Activated T-cell treated with anti-CD3 and anti-CD28 coated beads, Interleukin-2, amount 50 U/mL, for 4 hours (primary cell): Measurements from ENCODE around the gene EPHA2. TPM values are rescaled to one million over a fixed set of nuclear protein-coding genes. Genes with fewer than 3 reads are reported as not detected.
"Not testable (repeated sequence)": the region's sequence is repeated elsewhere in the genome, so short reads cannot be mapped to it uniquely, and the experiment has no call there.

Experiments used
- ATAC-seq, 2 donors: fragments of 200-7000 bp; cut with Tn5 transposase; one replicate each; pipeline ENCODE4 v1.10.0; 2021
- DNase-seq: peaks from one replicate; pipeline ENCODE4 v3.0.0-alpha.2; 2020
- H3K27me3 Mint-ChIP-seq: one replicate; pipeline ENCODE4 v1.8.0; 2021; ENCODE audit warnings: low read depth, mixed read lengths
- H3K36me3 Mint-ChIP-seq: one replicate; pipeline ENCODE4 v1.8.0; 2022; ENCODE audit warnings: mixed read lengths; ENCODE audit not compliant: insufficient read depth
- H3K4me1 Mint-ChIP-seq: one replicate; pipeline ENCODE4 v1.8.0; 2021; ENCODE audit warnings: low read depth, mixed read lengths
- H3K4me3 Mint-ChIP-seq: one replicate; pipeline ENCODE4 v1.8.0; 2021; ENCODE audit warnings: mild to moderate bottlenecking, moderate library complexity, mixed read lengths
- H3K9me3 Mint-ChIP-seq: one replicate; pipeline ENCODE4 v1.8.0; 2021; ENCODE audit warnings: mixed read lengths
- total RNA-seq, 3 donors: library from RNA; stranded (reverse); gene quantifications; one replicate each; pipeline ENCODE4 v1.2.1, GENCODE V29; 2021

The EPHA2 gene
- total RNA-seq, 3 donors from 2014 or later: 0.29 to 0.35 (median 0.33) TPM

- H3K36me3 Mint-ChIP-seq: no peaks in the 10 kb centered on the region
- no peaks in the 10 kb centered on the region for H3K4me1 Mint-ChIP-seq
- DNase-seq (no peak), ATAC-seq (no peak)
- H3K4me3 Mint-ChIP-seq: no peak overlapping the region
- H3K9me3 Mint-ChIP-seq: peaks cover 10% of the 10 kb centered on the region
- H3K27me3 Mint-ChIP-seq: peaks cover 16% of the 10 kb centered on the region
These were observed 43.9 kb downstream of the EPHA2 start for GRCh38 chr1:16111771-16112595.

DNA sequence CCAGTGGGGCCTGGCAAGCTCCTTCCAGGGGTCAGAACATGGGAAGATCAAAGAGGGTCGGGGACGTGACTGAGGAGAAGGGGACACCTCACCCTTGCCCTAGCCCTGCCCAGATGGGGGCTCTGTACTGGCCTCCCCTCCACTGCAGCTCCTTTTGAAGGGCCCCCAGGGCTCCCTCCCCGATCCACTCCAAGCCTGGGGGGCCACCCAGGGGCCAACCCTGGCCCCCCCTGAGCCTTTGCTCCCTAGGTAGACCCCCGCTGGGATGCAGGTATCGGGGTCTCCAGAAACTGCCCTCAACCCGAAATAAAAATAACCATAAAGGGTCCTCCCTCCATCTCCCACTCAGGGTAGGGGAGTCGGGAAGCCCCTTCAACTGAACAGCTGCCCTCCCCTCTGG lies 45.0 kb downstream of the EPHA2 start:
- no peak overlapping the region for H3K4me3 Mint-ChIP-seq
- no peak for ATAC-seq

DNA sequence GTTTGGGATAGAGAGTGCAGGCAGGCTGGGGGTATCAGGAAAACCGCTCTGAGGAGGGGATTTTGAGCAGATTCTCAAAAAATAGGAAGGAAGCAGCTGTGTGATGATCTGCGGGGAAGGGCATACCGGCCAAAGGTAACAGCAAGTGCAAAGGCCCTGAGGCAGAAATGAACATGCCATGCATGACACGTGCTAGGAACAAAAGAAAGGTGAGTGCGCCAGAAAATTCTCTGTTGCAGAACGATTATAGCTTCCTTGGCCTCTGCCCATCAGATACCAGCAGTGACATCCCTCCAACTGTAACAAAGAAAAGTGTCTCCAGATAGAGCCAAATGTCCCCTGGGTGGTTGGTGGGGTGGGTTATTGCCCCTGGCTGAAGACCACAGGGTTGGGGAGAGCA lies 45.4 kb downstream of the EPHA2 start:
- H3K27me3 Mint-ChIP-seq: peaks cover 15% of the 10 kb centered on the region
- ATAC-seq (no peak), DNase-seq (no peak)
- H3K4me1 Mint-ChIP-seq: no peaks in the 10 kb centered on the region
- no peak overlapping the region for H3K4me3 Mint-ChIP-seq
- peaks cover 10% of the 10 kb centered on the region for H3K9me3 Mint-ChIP-seq
- H3K36me3 Mint-ChIP-seq: no peaks in the 10 kb centered on the region

More for the DNA sequence above, 45.0 kb downstream of the EPHA2 start:
- H3K9me3 Mint-ChIP-seq: peaks cover 10% of the 10 kb centered on the region
- H3K27me3 Mint-ChIP-seq: peaks cover 13% of the 10 kb centered on the region
- H3K4me1 Mint-ChIP-seq: no peaks in the 10 kb centered on the region
- no peaks in the 10 kb centered on the region for H3K36me3 Mint-ChIP-seq
- no peak for DNase-seq

DNA sequence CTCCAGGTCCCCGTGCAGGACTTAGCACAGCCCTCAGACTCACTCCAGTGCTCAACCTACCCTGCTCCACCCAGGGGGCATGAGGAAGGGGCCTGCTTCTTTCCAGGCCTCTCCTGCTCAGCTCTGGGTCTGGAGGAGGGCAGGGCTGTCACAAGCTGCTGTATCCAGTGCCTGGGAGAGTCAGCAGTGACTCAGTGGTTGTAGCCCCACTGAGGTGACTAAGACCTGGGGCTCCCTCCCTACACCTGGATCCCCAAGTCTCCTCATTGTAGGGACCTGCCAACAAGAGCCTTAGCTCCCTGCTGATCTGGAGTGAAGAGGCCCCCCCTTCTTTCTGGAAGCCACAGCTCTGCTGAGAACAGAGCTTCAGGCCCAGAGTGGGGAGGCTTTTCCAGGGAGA lies 46.3 kb downstream of the EPHA2 start:
- DNase-seq (no peak), ATAC-seq (no peak)
- peaks cover 15% of the 10 kb centered on the region for H3K27me3 Mint-ChIP-seq
- H3K4me3 Mint-ChIP-seq: no peak overlapping the region
- no peaks in the 10 kb centered on the region for H3K36me3 Mint-ChIP-seq
- no peaks in the 10 kb centered on the region for H3K4me1 Mint-ChIP-seq
- peaks cover 10% of the 10 kb centered on the region for H3K9me3 Mint-ChIP-seq

DNA sequence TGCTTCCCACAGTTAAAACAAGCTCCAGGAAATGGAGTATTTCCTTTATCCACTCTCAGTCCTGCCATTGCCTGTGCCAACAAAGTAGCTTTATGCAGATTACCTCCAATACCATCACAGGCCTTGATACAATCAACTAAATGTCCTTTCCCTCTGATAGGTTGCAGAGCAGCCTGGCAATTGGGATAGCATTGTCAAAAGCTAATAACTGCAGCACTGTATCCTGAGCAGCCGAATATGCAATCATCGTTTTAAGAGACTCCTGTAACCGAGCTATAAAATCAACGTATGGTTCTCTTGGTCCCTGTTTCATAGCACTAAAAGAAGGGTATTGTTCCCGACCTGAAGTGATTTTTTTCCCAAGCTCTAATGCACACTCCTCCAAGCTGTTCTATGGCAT lies 48.8 kb downstream of the EPHA2 start:
- H3K36me3 Mint-ChIP-seq, H3K4me3 Mint-ChIP-seq, DNase-seq, ATAC-seq, H3K4me1 Mint-ChIP-seq: not testable (repeated sequence)
- peaks cover 15% of the 10 kb centered on the region for H3K9me3 Mint-ChIP-seq
- H3K27me3 Mint-ChIP-seq: peaks cover 15% of the 10 kb centered on the region

GRCh38 chr1:16101623-16102022 lies 54.2 kb downstream of the EPHA2 start:
- H3K4me1 Mint-ChIP-seq: no peaks in the 10 kb centered on the region
- ATAC-seq (no peak), DNase-seq (no peak)
- H3K27me3 Mint-ChIP-seq: peaks cover 7% of the 10 kb centered on the region
- H3K4me3 Mint-ChIP-seq: no peak overlapping the region
- H3K9me3 Mint-ChIP-seq: peaks cover 4% of the 10 kb centered on the region
- no peaks in the 10 kb centered on the region for H3K36me3 Mint-ChIP-seq

DNA sequence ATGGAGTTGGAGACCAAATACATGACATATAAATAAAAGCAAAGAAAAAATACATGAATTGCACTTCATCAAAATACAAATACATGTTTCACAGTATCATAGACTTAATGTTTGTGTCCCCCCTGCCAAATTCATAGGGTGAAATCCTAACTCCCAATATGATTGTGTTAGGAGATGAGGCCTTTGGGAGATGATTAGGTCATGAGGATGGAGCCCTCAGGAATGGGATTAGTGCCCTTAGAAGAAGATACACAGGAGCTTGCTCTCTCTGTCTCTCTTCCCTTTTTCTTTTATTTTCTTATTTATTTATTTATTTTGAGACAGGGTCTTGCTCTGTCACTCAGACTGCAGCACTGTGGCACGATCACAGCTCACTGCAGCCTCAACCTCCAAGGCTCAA lies 56.5 kb downstream of the EPHA2 start:
- Mint-ChIP-seq H3K9me3 (peaks cover 4% of the 10 kb centered on the region), H3K27me3 (peaks cover 13% of the 10 kb centered on the region), H3K4me1 (no peaks in the 10 kb centered on the region), H3K4me3 (no peak overlapping the region), H3K36me3 (no peaks in the 10 kb centered on the region)
- DNase-seq (no peak), ATAC-seq (no peak)

GRCh38 chr1:16095447-16095846 lies 60.4 kb downstream of the EPHA2 start:
- H3K4me1 Mint-ChIP-seq: no peaks in the 10 kb centered on the region
- H3K27me3 Mint-ChIP-seq: peaks cover 13% of the 10 kb centered on the region
- no peak for DNase-seq
- no peaks in the 10 kb centered on the region for H3K36me3 Mint-ChIP-seq
- ATAC-seq: no peak
- H3K9me3 Mint-ChIP-seq: no peaks in the 10 kb centered on the region
- no peak overlapping the region for H3K4me3 Mint-ChIP-seq

GRCh38 chr1:16094453-16095158 lies 61.3 kb downstream of the EPHA2 start:
- DNase-seq (no peak), ATAC-seq (no peak)
- H3K27me3 Mint-ChIP-seq: peaks cover 13% of the 10 kb centered on the region
- H3K9me3 Mint-ChIP-seq: no peaks in the 10 kb centered on the region
- no peaks in the 10 kb centered on the region for H3K4me1 Mint-ChIP-seq
- no peaks in the 10 kb centered on the region for H3K36me3 Mint-ChIP-seq
- no peak overlapping the region for H3K4me3 Mint-ChIP-seq

DNA sequence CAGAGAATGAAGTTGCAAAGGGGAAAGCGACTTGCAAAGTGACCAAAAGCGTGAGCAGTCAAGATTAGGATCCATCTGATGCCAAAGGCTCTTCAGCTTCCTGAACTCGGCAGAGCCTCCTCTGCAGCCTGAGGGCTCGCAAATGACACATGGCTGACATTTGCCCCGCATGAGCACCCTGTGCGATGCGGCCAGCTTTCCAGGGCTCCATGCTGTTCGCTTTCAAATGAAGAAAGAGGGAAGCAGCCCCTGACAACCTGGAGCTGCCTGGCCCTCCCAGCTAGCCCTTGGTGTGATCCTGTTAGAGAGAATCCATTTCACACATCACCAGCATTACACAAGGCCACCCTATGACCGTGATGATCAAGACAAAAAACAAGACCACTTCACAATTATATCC lies 62.3 kb downstream of the EPHA2 start:
- DNase-seq: no peak
- ATAC-seq: no peak
- H3K27me3 Mint-ChIP-seq: peaks cover 15% of the 10 kb centered on the region
- no peaks in the 10 kb centered on the region for H3K36me3 Mint-ChIP-seq
- no peaks in the 10 kb centered on the region for H3K4me1 Mint-ChIP-seq
- no peaks in the 10 kb centered on the region for H3K9me3 Mint-ChIP-seq
- H3K4me3 Mint-ChIP-seq: no peak overlapping the region

GRCh38 chr1:16092923-16093511 lies 62.9 kb downstream of the EPHA2 start:
- H3K36me3 Mint-ChIP-seq: no peaks in the 10 kb centered on the region

DNA sequence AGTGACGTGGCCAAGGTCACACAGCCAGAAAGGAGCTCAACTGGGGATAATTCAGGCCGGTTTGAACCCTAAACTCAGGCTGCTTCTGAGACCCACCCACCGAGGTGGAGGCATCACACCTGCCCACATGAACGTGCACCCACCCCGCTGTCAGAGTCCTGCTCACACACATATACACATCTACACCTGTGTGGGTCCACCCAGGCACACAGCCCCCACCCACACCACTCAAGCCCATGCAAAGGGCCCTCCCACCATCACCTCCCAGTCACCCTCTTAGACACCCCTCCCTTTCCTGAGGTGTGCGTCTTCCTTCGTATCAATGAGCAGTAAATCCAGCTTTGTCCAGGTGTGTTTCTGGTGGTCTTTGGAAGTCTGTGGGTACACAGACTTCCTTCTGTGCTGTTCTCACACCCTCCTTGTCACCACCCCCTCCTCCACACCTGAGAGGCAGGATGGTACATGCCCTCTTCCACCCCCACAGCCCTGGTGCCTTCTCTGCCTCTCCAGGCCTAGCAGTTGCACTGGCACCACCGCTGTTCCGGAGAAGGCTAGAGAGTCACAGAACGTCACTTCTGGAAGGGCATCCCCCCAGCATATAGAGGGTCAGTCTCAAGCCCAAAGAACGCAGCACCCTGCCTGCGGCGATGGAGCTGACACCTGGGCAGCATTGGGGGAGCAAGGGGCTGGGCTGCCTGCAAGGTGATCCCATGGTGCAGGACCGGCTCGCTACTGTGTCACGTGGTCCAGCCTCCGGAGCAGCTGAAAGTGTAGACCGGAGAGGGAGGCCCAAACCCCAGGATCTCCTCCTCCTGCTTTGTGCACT lies 63.6 kb downstream of the EPHA2 start:
- no peaks in the 10 kb centered on the region for H3K4me1 Mint-ChIP-seq
- H3K9me3 Mint-ChIP-seq: no peaks in the 10 kb centered on the region
- no peak for DNase-seq
- no peak for ATAC-seq
- no peaks in the 10 kb centered on the region for H3K36me3 Mint-ChIP-seq
- no peak overlapping the region for H3K4me3 Mint-ChIP-seq
- H3K27me3 Mint-ChIP-seq: peaks cover 15% of the 10 kb centered on the region

More at GRCh38 chr1:16092923-16093511, 62.9 kb downstream of the EPHA2 start:
- ATAC-seq (no peak), DNase-seq (no peak)
- peaks cover 15% of the 10 kb centered on the region for H3K27me3 Mint-ChIP-seq
- H3K9me3 Mint-ChIP-seq: no peaks in the 10 kb centered on the region
- no peak overlapping the region for H3K4me3 Mint-ChIP-seq
- no peaks in the 10 kb centered on the region for H3K4me1 Mint-ChIP-seq

DNA sequence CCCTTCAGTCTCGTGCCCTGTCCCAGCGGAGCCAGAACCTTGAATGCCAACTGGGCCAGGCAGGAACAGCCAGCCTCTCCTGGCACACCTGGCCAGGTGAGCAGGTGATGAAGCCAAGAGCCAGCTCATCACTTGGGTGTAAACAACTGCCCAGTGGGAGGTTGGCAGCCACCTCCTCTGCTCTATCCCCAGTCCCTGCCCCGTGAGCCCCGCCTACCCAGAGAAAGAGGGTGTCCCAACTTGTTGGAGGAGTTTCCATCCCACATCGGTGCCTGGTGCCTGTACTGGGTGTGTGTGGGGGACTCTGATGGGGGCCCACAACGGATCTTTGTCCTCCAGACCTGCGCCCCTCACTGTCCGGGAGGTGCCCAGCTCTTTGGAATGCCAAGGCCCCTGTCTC lies 64.6 kb downstream of the EPHA2 start:
- Mint-ChIP-seq H3K9me3 (no peaks in the 10 kb centered on the region), H3K27me3 (peaks cover 11% of the 10 kb centered on the region), H3K4me1 (no peaks in the 10 kb centered on the region), H3K4me3 (no peak overlapping the region), H3K36me3 (no peaks in the 10 kb centered on the region)
- no peak for DNase-seq
- no peak for ATAC-seq
